NT2/D1 (cell line): ENCODE measurements around the gene ARHGEF19.

Experiments
- SUZ12 ChIP-seq: IDR thresholded peaks from 2 replicates; pipeline ENCODE4 v1.6.1; 2011; ENCODE audit not compliant: insufficient read length, insufficient read depth; ENCODE audit errors: extremely low read depth
- YY1 ChIP-seq: IDR thresholded peaks from 2 replicates; pipeline ENCODE4 v1.6.1; 2011; ENCODE audit not compliant: insufficient read length, insufficient read depth
- ZNF274 ChIP-seq: IDR thresholded peaks from 2 replicates; pipeline ENCODE4 v1.6.1; 2011; ENCODE audit warnings: mild to moderate bottlenecking, low read depth, low read length

DNA sequence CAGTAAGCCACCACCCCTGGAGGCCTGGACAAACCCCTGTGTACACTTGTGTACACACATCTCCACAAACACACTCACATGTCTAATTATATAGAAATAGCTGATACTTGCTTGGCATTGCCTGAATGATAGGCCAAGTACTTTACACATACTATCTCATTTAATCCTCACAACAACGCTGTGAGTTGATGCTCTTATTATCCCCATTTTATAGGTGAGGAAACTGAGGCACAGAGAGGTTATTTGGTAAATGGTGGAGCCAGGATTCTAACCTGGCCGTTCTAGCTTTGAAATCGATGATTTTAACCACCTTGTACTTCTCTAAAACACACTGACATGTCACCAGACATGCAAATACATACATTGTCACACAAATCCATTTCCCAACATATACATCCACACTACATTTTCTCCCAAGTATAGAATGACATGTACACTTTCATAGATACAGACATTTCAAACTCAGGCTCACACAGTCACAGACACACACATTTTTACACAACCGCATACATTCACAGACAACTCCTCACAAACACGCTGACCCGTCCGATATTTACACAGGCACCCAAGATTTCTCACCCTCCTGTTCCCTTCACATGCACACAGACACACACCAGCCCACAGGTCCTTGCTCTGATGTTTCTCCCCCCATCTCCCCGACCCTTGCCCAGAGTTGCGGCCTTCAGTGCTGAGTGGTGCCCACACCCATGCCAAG is 3.2 kb downstream of the ARHGEF19 start:
- TF ChIP-seq ZNF274 (no peak), SUZ12 (no peak), YY1 (no peak)
